GM13976 (cell line): ENCODE results near the gene SQSTM1.

Experiments used
- DNase-seq: peaks from one replicate; pipeline ENCODE4 v3.0.0; 2012; ENCODE audit warnings: low spot score
- CTCF ChIP-seq: IDR thresholded peaks from 2 replicates; pipeline ENCODE4 v1.5.1; 2012; ENCODE audit warnings: borderline replicate concordance, mild to moderate bottlenecking; ENCODE audit not compliant: insufficient read depth; ENCODE audit errors: extremely low read depth, missing control alignments, control extremely low read depth
- in situ Hi-C: fragments of 300-500 bp; cut with MboI; formaldehyde crosslinking; loops from one replicate; pipeline ENCODE4 v1.12.0; 2022; ENCODE audit warnings: low sequenced_read_pairs, mixed read lengths, inconsistent platforms; ENCODE audit not compliant: unreplicated experiment

Gene SQSTM1

GRCh38 chr5:179858586-179859427, 38.1 kb downstream of the SQSTM1 start, which contains the start of gene MRNIP:
Gene MRNIP, minus strand, starts transcription at chr5:179858817. Its CDS starts 21 bp downstream, at chr5:179858796.
- peak; percentile 96 for DNase-seq
- in situ Hi-C loops, result no loop called here
- peak; percentile 10 for TF ChIP-seq CTCF

GRCh38 chr5:179860301-179860700, 39.6 kb downstream of the SQSTM1 start:
- no peak for DNase-seq
- no peak for TF ChIP-seq CTCF
- in situ Hi-C loops, result no loop called here

DNA sequence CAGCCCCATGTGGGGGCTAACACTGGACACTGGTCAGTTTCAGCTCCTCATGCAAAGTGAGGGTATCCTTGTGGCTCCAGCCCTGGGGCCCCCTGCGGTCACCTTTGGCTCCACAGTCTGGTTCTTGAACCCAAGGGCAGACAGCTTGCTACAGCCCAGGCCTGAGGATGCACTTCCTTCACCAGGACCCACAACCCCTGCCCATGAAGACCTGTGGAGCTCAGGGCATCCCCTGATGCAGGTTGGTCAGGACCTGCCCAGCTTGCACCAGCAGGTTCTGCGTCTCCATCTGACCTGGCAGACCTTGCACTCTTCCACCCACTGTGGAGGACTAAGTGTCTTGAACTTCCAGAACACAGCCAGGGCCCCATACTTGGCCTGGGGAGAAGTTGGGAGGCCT, 41.6 kb downstream of the SQSTM1 start:
- in situ Hi-C loops, result no loop called here
- TF ChIP-seq CTCF, result no peak
- no peak for DNase-seq

DNA sequence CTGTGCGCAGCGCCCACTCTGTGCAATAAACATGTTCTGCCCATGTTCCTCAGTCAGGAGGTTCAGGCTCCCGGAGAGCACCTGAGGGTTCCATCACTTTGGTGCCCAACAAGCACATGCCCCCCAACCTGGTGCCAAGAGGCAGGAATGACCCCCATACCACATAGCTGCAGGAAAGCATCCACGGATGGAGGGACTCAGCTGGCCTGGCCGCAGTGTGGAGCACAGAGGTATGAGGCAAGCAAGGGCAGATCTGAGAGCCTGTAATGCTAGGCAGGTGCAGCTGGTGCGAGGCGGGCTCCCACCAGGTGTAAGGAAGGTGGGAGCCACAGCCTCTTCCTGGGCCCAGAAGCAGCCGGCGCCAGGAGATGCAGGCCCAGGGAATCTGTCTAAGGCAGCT, 42.2 kb downstream of the SQSTM1 start:
- no peak for DNase-seq
- TF ChIP-seq CTCF, result no peak
- in situ Hi-C loops, result no loop called here

DNA sequence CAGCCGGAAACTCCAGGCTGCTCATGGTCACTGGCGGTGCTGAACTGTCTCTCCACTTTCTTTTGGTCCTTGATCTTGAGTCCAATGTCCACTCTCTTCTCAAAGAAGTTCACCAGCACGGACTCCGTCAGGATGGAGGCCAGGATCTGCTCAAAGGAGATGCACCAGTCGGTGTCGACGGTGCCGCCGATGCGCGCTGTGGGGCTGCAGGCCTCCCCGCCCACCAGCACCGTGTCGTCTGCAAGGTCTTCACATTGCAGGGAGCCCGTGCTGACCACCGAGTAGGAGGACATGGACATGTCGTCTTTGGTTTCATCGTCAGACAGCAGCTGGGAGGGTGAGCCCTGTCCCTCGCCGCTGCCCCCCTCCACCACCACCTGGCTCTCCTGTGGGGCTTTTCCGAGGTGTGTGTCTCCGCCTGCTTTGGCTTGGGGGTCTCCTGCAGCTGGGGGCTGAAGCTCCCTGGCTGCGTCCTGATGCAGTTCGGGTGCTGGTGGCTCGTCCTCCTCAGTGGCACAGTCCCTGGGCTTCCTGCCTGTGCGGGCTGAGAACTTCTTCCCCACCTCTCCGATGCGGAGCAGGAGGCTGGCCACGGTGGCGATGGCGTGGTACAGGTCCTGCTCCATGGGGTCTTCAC, 42.9 kb downstream of the SQSTM1 start:
- no peak for TF ChIP-seq CTCF
- DNase-seq, result no peak
- in situ Hi-C loops, result no loop called here

DNA sequence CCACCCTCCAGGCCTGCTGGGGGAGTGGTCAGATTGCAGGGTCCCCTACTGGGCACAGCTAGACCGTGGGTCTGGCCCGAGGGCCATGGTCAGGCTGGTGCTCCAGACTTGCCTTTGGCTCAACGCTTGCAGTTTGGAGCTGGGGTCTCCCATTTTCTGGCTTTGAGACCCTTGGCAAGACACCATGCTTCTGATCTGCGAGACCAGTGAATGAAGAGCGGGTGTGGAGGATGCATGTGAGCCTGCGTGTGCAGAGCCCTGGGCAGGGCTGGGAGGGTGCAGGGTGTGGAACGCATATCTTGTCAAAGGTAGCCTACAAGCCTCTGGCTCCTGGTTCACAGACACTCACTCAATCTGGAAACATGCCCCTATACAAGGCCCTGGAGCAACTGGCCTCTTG, 44.0 kb downstream of the SQSTM1 start:
- DNase-seq, result no peak
- in situ Hi-C loops, result no loop called here
- no peak for TF ChIP-seq CTCF
